Measurements from ENCODE around the gene PAQR8.
A peak's percentile ranks its signal among the peaks of the same experiment; 100 is the strongest.

The PAQR8 gene

DNA sequence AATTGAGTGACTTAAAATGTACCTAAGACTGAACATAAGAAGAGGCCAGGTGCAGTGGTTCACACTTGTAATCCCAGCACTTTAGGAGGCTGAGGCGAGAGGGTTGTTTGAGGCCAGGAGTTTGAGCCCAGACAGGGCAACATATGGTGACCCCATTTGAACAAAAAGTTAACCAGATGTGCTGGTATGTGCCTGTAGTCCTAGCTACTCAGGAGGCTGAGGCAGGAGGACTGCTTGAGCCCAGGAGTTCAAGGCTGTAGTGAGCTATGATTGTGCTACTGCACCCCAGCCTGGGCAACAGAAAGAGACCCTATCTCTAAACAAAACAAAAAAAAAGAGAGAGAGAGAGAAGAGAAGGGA, 10.1 kb upstream of the PAQR8 start:
- DNase-seq: no peak

DNA sequence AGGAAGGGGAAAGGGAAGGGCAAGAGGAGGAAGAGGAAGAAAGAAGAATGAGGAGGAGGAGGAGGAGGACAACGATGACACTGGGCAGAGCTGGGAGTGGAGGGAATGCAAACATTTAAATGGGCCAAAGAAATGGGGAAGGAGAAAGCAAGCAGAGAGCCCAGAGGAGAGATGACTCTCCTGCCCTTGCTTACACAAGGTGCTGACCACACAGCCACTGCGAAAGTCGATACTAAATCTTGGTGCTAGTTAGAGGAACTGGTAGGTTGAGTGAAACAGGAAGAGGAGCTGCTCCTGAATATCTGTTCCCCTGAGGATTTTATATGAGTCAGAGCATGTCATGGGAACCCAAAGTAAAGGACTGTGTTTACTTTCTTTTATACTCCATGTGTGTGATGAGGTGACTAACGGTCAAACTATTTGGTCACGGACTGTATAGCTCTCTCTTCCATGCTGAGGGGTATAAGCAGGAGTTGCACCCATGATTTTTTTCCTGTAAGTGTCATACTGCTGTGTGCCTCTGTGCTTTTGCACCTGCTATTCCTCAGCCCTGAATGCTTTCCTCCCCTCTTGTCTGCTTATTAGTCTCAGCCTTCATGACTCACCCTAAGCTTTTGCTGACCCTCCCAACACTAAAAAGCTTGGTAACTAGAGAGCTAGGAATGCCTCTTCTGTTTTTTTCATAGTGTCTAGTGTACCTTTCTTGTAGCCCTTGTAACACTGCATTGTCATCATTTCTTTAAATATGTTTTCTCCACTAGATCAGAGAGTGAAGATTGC, 9.5 kb upstream of the PAQR8 start:
- DNase-seq: peak; percentile 98

DNA sequence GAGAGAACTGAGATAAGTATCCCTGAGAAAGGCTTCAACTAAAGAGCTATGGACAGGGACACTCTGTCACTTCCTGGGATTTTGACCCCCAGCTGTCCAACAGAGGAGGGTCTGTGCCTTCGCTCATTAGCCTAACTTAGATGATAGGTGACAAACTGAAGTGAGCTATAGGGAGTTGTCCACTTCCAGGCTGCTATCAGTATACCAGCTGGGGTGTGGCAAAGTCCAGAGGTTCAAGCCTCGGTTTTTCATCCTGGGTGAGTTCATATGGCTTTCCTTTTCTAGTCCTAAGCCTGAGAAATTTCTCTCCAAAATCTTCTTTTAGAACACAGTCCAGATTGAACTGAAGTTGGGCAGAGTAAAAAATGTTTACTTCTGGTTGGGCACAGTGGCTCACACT, 5.9 kb upstream of the PAQR8 start:
- no peak for DNase-seq

DNA sequence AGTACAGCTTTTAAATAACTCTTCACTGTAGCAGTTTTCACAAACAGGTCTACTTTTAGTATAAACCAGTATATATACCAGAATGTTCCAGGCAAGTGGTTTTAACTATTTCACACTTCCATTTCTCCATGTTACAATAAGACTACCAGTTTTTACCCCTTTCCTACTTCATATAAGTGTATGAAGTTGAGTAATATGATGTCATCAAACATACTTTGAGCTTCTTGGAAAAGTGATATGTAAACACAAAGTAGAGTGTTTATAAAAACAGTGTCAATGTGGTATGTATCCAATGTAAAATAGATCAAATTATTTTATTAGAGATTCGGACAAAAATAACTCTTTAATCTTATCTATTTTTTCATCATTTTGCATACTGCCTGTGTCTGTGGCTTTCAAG, 2.5 kb upstream of the PAQR8 start:
- DNase-seq: no peak

DNA sequence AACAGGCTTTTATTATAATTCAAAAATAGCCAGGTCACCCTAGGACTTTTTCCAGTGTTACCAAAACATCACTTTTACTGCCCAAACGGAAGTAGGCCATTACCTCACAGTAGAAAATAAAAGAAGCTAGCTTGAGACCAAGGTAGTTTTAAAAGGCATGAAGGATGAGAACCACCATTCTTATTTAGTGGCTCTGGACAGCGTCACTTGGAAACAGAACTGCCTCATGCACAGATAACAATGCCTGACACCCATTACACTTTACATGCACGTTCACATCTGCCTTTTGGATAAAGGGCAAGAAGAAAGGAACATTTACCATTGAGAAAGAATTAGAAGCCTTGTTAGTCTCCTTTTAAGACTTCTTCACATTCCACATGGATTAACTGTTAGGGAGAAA, 1.9 kb upstream of the PAQR8 start:
- no peak for DNase-seq

DNA sequence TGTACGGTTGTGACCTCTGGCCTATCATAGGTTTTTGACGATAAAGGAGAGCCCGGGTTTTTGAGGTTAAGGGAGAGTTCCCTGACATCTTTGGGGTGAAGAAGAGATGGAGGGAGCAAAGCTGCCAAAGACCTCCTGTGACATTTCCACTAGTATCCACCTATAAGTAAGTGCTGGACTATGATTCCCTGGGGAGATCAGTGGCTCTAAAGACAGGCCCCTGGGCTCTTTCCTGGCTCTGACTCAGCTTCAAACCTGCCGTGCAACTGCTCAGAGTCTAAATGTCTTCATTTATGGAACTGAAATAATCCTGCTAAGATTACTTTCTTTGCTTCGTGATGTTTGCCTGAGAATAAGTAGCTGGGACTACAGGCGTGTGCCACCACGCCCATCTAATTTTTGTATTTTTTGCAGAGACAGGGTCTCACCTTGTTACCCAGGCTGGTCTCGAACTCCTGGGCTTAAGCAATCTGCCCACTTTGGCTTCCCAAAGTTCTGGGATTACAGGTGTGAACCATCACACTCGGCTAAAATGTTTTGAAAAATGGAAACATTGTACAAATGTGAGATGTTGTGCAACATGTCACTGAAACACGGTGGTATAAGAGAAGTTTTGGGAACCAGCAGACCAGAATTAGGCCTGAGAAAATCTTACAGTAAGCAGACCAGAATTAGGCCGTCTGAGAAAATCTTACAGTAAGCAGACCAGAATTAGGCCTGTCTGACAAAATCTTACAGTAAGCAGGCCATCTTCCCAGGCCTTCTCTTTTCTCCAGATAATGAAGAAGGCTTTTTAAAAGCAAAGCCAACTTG, 1.1 kb upstream of the PAQR8 start:
- no peak for DNase-seq

DNA sequence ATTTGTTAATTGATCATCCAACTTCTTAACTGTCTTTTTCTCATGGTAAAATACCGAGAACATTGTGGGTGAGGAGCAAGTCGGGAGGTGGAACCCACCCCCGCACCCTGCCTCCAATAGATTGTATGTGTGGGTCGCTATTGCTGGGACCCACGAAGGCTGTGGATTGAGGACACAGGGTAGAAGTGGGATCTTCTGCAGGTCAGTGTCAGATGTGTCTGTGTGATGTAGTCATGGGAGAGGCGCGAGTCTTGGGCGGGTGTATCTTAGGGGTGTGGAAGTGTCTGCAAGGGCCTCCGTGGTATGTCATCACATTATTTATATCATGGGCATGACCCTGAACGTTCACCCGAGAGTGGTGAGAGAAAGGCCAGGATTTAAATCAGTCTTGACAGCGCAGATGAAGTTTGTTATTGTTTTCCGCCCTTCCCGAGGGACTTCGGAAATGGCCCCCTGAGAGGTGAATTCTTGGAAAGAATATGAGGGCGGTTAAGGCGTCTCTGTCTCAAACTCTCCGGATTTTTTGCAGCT, 472 bp upstream of the PAQR8 start:
- no peak for DNase-seq

DNA sequence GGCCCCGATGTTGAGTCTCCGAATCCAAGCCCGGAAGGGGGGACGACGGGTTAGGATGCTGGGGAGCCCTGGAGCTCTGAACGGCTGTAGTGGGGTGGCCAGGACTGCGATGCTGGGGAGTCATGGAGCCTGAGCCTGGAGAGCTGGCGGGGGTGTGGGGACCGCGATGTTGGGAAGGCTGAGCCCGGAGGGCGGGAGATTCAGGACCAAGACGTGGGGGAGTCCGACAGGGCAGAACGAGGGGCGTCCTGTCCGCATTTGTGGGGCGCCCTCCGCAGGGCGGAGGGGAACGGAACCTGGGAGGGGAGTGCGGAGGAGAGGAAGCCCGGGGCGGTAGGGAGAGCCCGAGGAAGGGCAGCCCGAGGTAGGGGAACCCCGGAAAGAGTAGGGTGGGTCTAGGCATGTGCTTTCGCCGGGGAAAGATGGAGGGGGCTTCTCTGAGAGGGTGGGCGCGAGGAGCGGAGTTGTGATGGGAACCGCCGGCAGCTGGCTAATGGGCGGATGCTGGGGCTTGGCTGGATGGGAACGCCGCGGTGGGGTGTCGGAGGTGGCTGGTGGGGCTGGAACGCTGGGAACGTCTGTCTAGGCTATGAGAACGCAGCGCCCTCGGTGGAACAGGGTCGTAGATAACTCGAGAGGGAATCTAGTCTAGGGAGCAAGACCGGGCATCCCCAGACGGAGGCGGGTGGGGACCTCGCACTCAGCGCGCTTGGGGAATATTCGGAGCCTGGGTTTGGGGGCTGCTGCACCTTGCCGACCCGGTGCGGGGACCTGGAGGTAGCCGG, 684 bp downstream of the PAQR8 start:
- DNase-seq: no peak

DNA sequence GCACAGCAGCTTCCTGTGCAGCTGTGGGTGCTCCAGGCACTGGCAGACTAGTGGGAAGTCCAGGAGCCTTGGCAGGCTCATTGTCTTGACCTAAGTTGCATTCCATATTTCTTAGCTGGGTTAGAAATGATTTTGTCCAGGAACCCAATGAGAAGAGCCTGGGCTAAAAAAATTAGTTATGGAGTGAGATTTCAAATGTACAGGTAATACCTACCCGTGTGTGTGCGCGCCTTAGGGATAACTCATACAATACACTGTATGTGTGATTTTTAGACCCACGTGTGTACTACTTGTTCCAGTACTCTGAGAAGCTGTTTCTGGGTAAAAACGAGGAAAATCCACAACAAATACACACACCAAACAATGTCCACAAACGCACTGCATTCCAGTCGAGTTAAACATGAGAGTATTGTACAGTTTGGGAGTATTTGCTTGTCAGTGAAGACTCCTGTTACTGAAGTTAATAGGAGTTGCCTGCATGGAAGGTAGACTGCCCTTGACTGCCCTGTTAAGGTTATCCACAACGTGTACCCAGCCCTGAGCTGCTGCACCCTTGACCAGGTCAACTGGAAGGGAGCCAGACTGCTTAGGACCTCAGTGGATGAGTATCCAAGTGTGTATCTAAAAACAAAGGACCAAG, 1.4 kb downstream of the PAQR8 start:
- DNase-seq: no peak

DNA sequence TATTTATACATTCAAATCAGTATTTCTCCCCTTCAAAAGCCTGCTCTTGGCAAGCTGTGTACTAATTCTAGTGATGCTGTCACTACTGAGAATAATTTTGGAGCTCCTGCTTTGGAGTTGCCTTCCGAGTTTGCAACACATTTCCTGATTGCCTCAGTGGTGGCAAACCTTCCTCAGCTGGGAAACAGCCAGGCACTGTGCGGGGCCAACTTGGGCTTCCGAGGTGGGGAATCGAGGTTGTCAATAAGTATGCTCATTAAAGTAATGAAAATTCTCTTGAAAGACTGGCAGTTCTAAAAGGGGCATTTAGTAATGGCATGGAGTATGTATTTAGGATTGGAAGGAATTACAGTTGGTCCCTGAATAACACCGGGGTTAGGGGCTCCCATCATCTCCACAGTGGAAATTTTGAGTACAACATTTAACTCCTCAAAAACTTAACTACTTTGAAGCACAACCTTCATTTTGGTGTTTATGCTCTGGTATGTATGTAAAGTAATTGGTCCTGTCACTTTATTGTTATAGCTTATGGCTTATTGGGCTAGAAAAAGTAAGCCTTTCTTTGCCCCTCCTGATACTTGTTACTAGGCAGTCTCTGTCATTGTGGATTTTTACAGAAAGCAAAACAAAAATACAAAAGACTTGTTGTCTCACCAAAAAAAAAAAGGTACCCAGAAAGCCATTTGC, 2.7 kb downstream of the PAQR8 start:
- DNase-seq: no peak

DNA sequence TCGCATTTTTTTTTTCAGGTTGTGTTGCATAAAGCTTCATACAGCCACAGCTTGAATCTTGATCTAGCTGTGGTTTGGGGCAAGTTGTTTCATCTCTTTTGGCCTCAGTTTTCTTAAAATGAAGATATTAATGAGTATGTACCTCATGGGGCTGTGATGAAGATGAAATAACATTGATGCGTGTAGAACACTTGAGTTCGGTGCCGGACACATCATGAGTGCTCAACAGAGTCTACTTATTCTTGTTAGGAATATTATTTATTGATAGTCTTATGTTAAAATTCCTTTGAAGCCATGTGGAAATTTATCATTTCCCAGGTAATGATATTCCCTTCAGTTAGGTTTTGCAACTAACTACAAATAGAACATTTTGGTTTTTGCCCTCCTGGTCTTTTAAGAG, 3.4 kb downstream of the PAQR8 start:
- no peak for DNase-seq

DNA sequence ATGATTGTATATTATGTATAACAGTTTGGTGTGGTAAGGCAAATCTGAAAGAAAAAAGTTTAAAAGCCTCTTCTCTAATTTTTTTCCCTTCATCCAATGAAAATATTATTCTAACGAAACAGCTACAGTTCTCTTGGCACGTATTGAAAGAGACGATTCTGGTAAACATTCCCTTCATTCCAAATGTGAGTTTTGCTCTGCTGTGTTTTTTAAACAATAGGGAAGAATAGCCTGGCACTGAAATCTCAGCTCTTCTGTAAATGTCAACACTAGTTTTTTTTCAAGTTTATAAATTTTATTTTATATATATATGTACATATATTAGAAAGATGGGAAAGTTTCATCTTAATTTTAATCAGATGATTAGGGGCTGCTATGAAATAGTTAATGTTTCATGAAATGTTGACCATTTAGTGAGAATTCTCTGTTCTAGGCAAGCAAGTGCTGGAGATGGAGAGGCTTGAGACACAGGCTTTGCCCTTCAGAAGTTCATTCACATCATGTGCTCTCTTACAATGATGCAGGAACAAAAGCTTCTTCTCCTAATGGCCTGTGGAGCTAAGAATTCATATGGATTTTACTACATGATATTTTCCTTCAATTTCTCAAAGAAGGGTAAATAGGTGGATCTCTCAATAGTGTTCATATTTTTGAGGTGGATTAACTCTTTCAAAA, 4.1 kb downstream of the PAQR8 start:
- no peak for DNase-seq

DNA sequence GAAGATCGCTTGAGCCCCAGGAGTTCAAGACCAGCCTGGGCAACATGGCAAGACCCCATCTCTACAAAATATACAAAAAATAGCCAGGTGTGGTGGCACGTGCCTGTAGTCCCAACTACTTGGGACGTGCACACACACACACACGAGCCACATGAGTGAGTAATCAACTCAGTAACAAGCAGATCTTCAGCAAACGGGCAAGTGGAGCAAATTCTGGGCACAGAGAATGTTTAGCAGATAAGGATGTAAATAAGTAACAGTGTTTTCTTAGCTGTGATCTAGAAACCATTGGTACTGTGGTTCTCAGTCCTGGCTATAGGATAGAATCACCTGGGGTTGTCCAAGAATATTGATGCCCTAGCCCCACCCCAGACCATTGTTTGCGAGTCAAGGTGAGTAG, 6.1 kb downstream of the PAQR8 start:
- no peak for DNase-seq

DNA sequence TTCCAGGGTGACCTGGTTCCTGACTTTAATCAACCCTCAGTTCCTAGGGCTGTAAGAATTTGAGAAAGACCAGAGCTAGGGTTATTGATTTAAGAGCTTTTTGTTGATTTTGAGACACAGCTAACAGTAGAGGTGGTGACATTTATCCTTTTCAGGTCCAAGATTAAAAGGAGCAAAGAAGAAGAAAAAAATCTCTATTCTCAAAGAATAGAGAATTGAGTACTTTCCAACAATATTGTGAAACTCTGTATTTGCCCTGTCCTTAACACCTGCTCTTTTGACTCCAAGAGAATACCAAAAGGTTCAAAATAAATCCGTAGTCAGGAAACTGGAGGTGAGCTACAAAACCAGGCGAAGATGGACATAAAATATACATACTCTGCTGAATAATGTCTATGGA, 7.3 kb downstream of the PAQR8 start:
- DNase-seq: no peak

DNA sequence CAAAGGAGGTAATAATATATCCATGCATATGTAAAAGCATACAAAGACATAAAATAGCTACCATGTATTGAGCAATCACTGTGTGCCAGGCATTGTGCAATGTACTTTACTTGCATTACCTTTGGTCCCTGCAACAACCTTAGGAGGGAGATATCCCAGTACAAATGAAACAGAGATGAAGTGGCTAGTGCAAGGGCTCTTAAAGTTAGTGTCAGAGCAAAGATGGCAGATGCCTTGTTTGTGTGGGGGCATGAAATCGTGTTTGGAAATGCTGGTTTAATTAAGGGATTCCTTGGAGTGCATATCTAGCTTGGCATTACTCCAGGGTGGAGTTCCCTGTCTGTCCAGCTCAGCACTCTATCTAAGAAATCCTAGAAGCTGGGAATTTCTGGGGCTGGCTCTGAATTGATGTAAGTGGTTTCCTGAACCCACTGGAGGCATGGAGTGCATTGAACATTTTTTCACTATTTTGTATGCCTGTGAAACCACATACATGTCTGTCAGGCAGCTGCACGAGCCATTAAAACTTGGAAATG, 9.8 kb downstream of the PAQR8 start:
- peak; percentile 22 for DNase-seq

DNA sequence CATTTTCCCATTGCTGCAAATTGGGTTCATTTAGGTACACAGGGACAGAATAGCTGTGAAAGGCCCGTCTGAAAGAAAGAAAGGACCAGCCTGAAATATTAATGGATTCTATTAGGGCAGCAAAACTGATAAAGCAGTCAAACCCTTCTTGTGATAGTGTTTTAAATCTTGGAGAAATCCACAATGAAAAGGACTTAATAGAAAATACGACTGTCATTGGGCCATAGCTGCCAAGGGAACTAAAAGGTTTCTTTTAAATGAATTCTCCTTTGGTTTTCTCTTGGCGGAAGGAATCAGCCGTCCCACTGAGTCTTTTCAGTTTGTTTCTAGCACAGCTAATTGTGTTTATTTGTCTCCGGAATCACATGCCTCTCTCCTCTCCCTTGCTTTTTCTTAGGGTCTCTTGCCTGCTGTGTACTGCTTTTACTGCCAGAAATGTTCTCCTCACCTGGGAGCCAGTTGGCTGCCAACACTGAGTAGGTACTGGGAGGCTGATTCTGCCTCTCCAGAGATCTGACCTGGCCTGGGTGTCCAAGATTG, 11.3 kb downstream of the PAQR8 start:
- no peak for DNase-seq

DNA sequence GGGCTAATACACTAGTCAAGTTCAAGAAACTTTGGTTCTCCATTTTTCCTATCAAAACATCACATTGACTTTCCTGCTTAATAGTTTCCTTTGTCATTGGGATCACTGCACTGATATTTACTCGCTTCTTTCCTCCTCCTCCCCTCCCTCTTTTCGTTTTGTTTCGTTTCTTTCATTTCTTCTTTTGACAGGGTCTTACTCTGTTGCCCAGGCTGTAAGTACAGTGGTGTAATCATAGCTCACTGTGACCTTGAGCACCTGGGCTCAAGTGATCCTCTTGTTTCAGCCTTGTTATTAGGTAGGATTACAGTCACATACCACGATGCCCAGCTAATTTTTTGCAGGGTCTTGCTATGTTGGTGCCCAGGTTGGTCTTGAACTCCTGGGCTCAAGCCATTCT, 12.3 kb downstream of the PAQR8 start:
- DNase-seq: no peak

DNA sequence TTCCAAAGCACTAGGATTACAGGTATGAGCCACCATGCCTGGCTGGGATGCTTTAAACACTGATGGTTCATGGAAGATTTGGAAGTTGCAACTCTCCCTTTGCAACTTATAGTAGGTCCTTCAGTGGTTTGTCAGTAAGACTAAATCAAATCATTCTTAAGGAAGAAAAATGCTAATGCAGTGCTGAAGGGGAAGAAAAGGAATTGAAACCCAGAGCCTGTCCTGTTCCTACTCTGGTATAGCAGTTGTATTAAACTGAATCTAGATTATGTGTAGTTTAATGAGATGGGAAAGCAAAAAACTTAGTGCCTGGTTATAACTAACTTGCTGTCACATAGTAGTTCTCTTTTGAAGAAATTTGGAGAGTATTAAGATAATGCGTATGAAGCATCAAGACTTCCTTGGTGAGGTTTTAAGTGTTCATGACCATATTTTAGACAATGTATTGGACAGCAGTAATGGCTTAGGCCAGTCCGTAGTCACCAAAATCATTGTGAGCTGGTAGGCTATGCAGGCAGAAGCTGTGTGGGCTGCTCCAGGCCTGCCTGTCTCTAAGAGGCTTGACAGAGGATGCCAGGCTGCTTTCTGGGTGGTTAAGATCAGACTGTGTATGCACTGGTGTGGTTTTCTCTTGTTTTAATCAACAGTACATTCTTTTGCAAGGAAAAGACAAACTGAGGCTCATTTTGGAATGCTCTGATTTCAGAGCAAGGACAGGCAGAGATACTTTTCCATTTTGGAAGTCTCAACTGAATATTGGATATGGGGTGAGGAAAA, 14.0 kb downstream of the PAQR8 start:
- DNase-seq: no peak

DNA sequence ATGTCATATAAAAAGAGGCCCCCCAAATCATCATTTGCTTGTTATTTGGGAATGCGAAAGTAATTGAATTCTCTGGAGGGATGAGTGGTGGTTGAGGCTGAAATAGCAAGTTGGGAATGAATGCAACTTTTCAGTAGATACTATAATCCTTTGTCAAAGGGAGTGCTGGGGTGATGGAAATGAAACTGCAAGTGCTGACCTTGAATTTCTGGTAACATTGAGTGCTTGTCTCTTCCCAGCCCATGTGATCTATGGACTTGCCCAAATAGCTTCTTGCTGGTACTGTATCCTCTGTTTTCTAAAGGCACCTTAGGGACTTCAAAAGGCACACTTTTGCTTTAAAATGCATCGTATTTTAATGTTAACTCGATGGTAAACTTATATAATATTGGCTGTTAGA, 14.8 kb downstream of the PAQR8 start:
- DNase-seq: no peak

DNA sequence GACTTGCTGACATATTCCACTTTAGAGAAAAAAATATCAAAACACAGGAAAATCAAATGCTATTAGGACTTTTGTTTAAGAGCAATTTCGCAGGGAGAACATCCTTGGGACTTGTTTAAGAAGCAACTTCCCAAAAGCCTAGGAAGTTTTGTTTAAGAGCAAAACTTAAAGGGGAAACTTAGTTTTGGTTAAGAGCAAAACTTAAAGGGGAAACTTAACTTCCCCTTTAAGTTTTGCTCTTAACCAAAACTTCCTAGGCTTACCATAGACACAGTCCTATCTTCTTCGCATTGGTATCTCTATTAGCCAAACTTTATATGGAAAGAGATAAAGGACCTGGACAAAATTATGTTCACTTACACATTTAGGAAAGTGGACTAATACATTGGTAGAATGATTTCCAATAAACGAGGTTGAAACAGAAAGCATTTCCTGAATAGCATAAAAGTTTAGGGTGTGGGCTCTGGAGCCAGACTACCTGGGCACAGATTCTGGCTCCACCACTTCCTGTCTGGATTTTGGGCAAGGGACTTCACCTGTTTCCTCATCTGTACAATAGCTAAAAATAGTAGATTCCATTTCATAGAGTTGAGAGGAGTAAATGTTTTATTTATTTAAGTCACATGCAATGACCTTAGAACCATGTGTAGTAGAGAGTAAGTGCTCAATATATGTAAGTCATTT, 15.7 kb downstream of the PAQR8 start:
- DNase-seq: no peak
